ENCODE data around the gene RARG.

DNA sequence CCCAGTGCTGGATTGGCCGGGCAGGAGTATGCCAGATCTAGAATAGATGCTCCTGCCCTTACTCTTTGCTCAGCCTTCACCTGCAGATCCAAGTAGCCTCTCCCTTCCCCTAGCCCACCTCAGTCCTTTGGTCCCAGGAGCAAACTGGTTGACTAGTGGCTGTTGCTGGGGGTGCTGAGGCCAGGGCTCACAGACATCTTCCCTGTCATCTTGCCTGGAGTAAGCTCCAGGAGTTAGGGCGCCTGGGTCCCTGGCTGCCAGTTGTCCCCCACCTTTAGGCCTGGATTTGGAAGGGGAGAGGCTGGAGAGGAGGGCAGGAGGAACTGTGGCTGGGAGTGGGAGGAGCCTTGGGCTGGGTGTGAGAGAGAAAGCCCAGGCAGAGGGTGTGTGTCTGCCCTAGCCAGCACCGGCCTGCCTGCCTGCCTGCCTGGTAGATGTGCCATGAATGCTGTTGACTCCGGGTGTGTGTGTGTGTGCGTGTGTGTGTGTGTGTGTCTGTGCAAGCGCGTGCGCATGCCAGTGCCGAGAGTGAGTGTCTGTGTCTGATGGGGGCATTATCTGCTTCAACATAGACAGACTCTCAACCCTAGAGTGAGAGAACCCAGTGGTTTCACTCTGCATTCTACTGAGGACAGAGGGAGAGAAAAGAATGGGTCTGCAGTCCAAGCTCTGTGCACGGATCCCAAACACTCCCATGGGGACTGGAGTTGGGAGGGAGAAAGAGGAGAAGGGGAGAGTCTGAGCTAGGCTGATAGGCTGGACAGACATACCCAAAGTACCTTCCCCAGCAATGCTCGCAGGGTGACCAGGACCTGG is 845 bp upstream of the RARG start:
- TF ChIP-seq, protein P1, sequence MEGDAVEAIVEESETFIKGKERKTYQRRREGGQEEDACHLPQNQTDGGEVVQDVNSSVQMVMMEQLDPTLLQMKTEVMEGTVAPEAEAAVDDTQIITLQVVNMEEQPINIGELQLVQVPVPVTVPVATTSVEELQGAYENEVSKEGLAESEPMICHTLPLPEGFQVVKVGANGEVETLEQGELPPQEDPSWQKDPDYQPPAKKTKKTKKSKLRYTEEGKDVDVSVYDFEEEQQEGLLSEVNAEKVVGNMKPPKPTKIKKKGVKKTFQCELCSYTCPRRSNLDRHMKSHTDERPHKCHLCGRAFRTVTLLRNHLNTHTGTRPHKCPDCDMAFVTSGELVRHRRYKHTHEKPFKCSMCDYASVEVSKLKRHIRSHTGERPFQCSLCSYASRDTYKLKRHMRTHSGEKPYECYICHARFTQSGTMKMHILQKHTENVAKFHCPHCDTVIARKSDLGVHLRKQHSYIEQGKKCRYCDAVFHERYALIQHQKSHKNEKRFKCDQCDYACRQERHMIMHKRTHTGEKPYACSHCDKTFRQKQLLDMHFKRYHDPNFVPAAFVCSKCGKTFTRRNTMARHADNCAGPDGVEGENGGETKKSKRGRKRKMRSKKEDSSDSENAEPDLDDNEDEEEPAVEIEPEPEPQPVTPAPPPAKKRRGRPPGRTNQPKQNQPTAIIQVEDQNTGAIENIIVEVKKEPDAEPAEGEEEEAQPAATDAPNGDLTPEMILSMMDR (IDR thresholded peaks at IDR 0.05): no peak
- TF ChIP-seq POLR2A (IDR thresholded peaks at IDR 0.05): no peak
